ENCODE data around the gene SLC39A1.
"Not testable (repeated sequence)": the region's sequence is repeated elsewhere in the genome, so short reads cannot be mapped to it uniquely, and the experiment has no call there.

The SLC39A1 gene

GRCh38 chr1:153963030-153963849 is at the start of gene SLC39A1:
TSS of gene SLC39A1 (minus strand) at chr1:153963537. CDS start at chr1:153962715, 822 bp downstream.
- no peak for TF ChIP-seq YY1 (IDR thresholded peaks at IDR 0.05; ENCODE audit: insufficient read depth, insufficient read length)
- TF ChIP-seq SUZ12 (IDR thresholded peaks at IDR 0.05; ENCODE audit: extremely low read depth, insufficient read depth, insufficient read length): no peak
- no peak for TF ChIP-seq ZNF274 (IDR thresholded peaks at IDR 0.05; ENCODE audit: low read depth, low read length)
- peak within 1 kb of the TSS; percentile 99 for H3K9ac ChIP-seq (ENCODE audit: insufficient read length, low read depth)

GRCh38 chr1:154012543-154012942 is 49.2 kb upstream of the SLC39A1 start:
- H3K9ac ChIP-seq (ENCODE audit: insufficient read length, low read depth); H3K4me3 ChIP-seq (ENCODE audit: insufficient read length, low read depth); H3K4me1 ChIP-seq (ENCODE audit: insufficient read depth, insufficient read length); H3K27me3 ChIP-seq (ENCODE audit: insufficient read depth, insufficient read length); H3K9me3 ChIP-seq (ENCODE audit: insufficient read depth, low read length); H3K36me3 ChIP-seq (ENCODE audit: insufficient read depth, insufficient read length, low read length); DNase-seq (ENCODE audit: low read depth, low spot score): not testable (repeated sequence)

More at GRCh38 chr1:153963030-153963849, at the start of gene SLC39A1:
- no peaks in the 10 kb centered on the region for H3K27me3 ChIP-seq (ENCODE audit: insufficient read depth, insufficient read length)
- peaks cover 11% of the 10 kb centered on the region for H3K4me1 ChIP-seq (ENCODE audit: insufficient read depth, insufficient read length)
- H3K9me3 ChIP-seq (ENCODE audit: insufficient read depth, low read length): no peaks in the 10 kb centered on the region
- H3K4me3 ChIP-seq (ENCODE audit: insufficient read length, low read depth): peak within 1 kb of the TSS; percentile 97
- peak; percentile 99 for DNase-seq (ENCODE audit: low read depth, low spot score)
- H3K36me3 ChIP-seq (ENCODE audit: insufficient read depth, insufficient read length, low read length): peaks cover 42% of the 10 kb centered on the region

GRCh38 chr1:154012129-154012528 is 48.8 kb upstream of the SLC39A1 start:
- TF ChIP-seq ZNF274 (IDR thresholded peaks at IDR 0.05; ENCODE audit: low read depth, low read length): no peak
- TF ChIP-seq YY1 (IDR thresholded peaks at IDR 0.05; ENCODE audit: insufficient read depth, insufficient read length): no peak
- TF ChIP-seq SUZ12 (IDR thresholded peaks at IDR 0.05; ENCODE audit: extremely low read depth, insufficient read depth, insufficient read length): no peak

GRCh38 chr1:154006136-154006535 is 42.8 kb upstream of the SLC39A1 start:
- H3K4me3 ChIP-seq (ENCODE audit: insufficient read length, low read depth): no peak overlapping the region
- no peak for DNase-seq (ENCODE audit: low read depth, low spot score)
- no peaks in the 10 kb centered on the region for H3K9me3 ChIP-seq (ENCODE audit: insufficient read depth, low read length)
- no peak for TF ChIP-seq SUZ12 (IDR thresholded peaks at IDR 0.05; ENCODE audit: extremely low read depth, insufficient read depth, insufficient read length)
- no peak for TF ChIP-seq ZNF274 (IDR thresholded peaks at IDR 0.05; ENCODE audit: low read depth, low read length)
- TF ChIP-seq YY1 (IDR thresholded peaks at IDR 0.05; ENCODE audit: insufficient read depth, insufficient read length): no peak
- no peak overlapping the region for H3K9ac ChIP-seq (ENCODE audit: insufficient read length, low read depth)
- peaks cover 3% of the 10 kb centered on the region for H3K4me1 ChIP-seq (ENCODE audit: insufficient read depth, insufficient read length)
- H3K27me3 ChIP-seq (ENCODE audit: insufficient read depth, insufficient read length): no peaks in the 10 kb centered on the region
- H3K36me3 ChIP-seq (ENCODE audit: insufficient read depth, insufficient read length, low read length): peaks cover 3% of the 10 kb centered on the region

More at GRCh38 chr1:154012129-154012528, 48.8 kb upstream of the SLC39A1 start:
- DNase-seq (ENCODE audit: low read depth, low spot score): no peak
- no peak overlapping the region for H3K9ac ChIP-seq (ENCODE audit: insufficient read length, low read depth)
- no peaks in the 10 kb centered on the region for H3K9me3 ChIP-seq (ENCODE audit: insufficient read depth, low read length)
- H3K36me3 ChIP-seq (ENCODE audit: insufficient read depth, insufficient read length, low read length): no peaks in the 10 kb centered on the region
- H3K27me3 ChIP-seq (ENCODE audit: insufficient read depth, insufficient read length): no peaks in the 10 kb centered on the region
- no peaks in the 10 kb centered on the region for H3K4me1 ChIP-seq (ENCODE audit: insufficient read depth, insufficient read length)
- H3K4me3 ChIP-seq (ENCODE audit: insufficient read length, low read depth): no peak overlapping the region

- Histone ChIP-seq H3K9ac (ENCODE audit: insufficient read length, low read depth) (no peak overlapping the region), H3K4me1 (ENCODE audit: insufficient read depth, insufficient read length) (peaks cover 3% of the 10 kb centered on the region), H3K4me3 (ENCODE audit: insufficient read length, low read depth) (no peak overlapping the region), H3K9me3 (ENCODE audit: insufficient read depth, low read length) (no peaks in the 10 kb centered on the region), H3K27me3 (ENCODE audit: insufficient read depth, insufficient read length) (no peaks in the 10 kb centered on the region), H3K36me3 (ENCODE audit: insufficient read depth, insufficient read length, low read length) (peaks cover 10% of the 10 kb centered on the region)
- no peak for TF ChIP-seq SUZ12 (IDR thresholded peaks at IDR 0.05; ENCODE audit: extremely low read depth, insufficient read depth, insufficient read length)
- no peak for TF ChIP-seq ZNF274 (IDR thresholded peaks at IDR 0.05; ENCODE audit: low read depth, low read length)
- no peak for TF ChIP-seq YY1 (IDR thresholded peaks at IDR 0.05; ENCODE audit: insufficient read depth, insufficient read length)
- no peak for DNase-seq (ENCODE audit: low read depth, low spot score)
Measured at GRCh38 chr1:154000420-154000819, 37.1 kb upstream of the SLC39A1 start.

- H3K4me3 ChIP-seq (ENCODE audit: insufficient read length, low read depth); H3K4me1 ChIP-seq (ENCODE audit: insufficient read depth, insufficient read length); DNase-seq (ENCODE audit: low read depth, low spot score); H3K9ac ChIP-seq (ENCODE audit: insufficient read length, low read depth); H3K27me3 ChIP-seq (ENCODE audit: insufficient read depth, insufficient read length); H3K9me3 ChIP-seq (ENCODE audit: insufficient read depth, low read length): not testable (repeated sequence)
- peaks cover 41% of the 10 kb centered on the region for H3K36me3 ChIP-seq (ENCODE audit: insufficient read depth, insufficient read length, low read length)
Measured at GRCh38 chr1:153996882-153997281, 33.5 kb upstream of the SLC39A1 start.

- Histone ChIP-seq H3K9ac (ENCODE audit: insufficient read length, low read depth) (no peak overlapping the region), H3K27me3 (ENCODE audit: insufficient read depth, insufficient read length) (no peaks in the 10 kb centered on the region), H3K9me3 (ENCODE audit: insufficient read depth, low read length) (no peaks in the 10 kb centered on the region), H3K4me1 (ENCODE audit: insufficient read depth, insufficient read length) (no peaks in the 10 kb centered on the region), H3K36me3 (ENCODE audit: insufficient read depth, insufficient read length, low read length) (peaks cover 51% of the 10 kb centered on the region), H3K4me3 (ENCODE audit: insufficient read length, low read depth) (no peak overlapping the region)
- no peak for DNase-seq (ENCODE audit: low read depth, low spot score)
- TF ChIP-seq YY1 (IDR thresholded peaks at IDR 0.05; ENCODE audit: insufficient read depth, insufficient read length): no peak
- TF ChIP-seq SUZ12 (IDR thresholded peaks at IDR 0.05; ENCODE audit: extremely low read depth, insufficient read depth, insufficient read length): no peak
- TF ChIP-seq ZNF274 (IDR thresholded peaks at IDR 0.05; ENCODE audit: low read depth, low read length): no peak
Measured at GRCh38 chr1:153995640-153996039, 32.3 kb upstream of the SLC39A1 start.

All from NT2/D1 (cell line).